GM21825 (cell line): Measurements from ENCODE around the gene LRPAP1.

Experiments
- ATAC-seq: cut with Tn5 transposase; IDR thresholded peaks from one replicate; pipeline ENCODE4 v1.9.1; 2021; ENCODE audit warnings: mild to moderate bottlenecking, moderate library complexity; ENCODE audit not compliant: unreplicated experiment

Gene LRPAP1

GRCh38 chr4:3533423-3533820, 1.2 kb upstream of the LRPAP1 start:
- no peak for ATAC-seq

DNA sequence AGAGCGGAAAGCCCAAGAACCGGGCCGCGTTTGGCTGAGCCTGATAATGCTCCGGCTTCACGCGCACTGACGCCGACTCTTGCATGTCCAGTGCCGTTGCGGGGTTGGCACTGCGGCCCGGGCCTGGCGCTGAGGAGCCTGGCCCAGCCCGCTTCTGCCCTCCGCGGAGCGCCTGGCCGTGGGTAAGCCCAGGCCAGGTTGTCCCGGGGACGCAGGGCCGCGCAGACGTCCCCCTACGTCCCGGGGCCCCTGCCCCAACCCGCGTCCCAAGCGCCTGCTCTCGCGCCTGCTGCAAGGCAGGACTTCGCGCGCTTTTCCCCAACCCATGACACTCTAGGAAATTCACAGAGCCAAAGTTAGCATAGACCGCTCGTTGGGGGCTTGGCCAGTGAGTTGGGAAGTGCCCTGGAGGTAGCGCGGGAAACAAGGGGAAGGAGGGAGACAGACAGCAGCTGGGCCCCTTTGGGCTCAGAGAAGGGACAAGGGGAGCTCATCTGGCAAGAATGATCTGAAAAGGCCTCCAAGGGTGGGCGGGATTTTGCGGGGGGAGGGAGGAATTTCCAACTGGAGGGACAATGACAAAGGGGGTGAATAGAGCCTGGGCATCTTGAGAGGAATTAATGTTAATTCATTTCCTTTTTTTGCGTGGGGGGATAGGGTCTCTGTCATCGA, 665 bp upstream of the LRPAP1 start:
- no peak for ATAC-seq

GRCh38 chr4:3531318-3531878, 824 bp downstream of the LRPAP1 start:
- ATAC-seq: no peak

DNA sequence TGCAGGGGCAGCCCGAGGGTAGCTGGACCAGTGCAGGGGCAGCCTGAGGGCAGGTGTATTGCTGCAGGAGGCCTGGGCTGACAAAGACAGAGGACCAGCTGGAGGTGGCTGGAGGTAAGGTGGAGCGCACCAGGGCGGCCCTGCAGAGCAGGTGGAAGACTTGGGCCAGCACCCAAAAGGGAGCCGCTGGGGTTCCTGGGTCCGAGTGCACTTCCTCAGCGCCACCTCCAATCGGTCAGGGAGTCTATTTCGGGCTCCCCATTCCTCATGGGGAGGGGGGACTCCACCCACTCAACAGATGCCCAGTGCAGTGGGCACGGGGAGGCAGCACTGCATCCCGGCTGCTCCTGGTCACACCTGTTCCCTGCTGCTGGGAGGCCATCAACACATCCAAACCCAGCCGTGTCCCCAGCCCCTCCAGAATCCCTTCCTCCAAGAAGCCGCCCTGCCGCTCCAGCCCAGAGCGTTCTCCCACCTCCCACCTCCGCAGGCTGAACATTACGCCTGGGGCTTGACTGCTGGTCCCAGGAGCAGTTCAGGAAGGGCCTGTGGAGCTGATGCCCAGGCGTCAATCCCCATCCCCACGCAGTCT, 1.5 kb downstream of the LRPAP1 start:
- no peak for ATAC-seq

GRCh38 chr4:3530051-3530450, 2.2 kb downstream of the LRPAP1 start:
- no peak for ATAC-seq

DNA sequence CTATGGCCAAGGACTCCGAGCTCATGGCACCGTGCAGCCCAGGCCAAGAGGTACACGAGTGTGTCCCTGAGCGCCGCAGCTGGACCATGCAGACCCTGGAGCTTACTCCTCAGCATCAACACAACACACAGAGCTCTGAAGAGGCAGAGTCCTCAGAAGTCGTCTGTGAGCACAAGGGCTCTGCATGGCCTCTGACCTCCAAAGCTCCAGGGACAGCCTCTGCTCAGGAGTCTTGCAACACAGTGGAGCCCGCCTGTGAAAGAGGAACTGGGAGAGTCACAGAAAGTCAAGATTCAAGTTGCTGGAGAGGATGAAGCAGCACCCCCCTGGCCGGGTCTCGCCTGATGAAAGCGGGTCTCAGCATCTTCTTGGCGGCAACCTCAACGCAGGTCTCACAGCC, 2.9 kb downstream of the LRPAP1 start:
- ATAC-seq: no peak

GRCh38 chr4:3527914-3528876, 4.0 kb downstream of the LRPAP1 start:
- ATAC-seq: no peak

DNA sequence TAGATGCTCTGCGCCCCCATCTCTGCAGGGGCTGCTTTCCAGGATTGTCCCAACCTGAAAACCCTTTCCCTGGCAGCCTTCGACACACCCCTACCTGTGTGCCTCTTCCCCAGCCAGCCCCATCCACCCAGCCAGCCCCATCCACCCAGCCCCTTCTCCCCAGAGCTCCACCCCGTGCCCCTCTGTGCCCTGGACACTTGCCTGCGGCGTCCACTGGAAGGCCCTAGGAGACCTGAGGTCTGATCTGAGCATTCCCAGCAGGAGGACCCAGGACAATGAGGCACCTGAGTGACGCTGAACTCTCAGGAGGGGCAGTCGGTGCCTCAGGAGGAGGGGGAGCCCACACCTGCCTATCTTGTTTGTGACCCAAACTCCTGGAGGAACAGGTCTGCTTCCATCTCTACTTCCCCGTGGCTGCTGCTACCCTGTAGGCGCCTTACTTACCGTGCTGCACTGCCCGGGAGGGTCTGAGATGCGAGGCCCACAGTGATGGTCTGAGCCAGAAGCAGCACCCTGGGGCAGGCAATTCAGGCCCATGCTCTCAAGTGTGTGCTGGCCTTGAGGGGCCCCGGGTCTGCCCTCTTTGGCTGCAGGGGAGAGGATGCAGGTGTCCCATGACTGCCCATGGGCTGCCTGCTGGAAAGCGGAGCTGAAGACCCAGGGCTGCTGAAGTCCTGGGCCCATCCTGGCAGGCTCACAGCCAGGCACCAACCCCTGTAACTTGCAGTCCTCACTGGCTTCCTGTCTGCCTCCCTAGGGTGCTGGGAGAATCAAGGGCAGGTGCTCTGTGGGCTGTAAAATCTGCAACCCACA, 4.9 kb downstream of the LRPAP1 start:
- no peak for ATAC-seq

DNA sequence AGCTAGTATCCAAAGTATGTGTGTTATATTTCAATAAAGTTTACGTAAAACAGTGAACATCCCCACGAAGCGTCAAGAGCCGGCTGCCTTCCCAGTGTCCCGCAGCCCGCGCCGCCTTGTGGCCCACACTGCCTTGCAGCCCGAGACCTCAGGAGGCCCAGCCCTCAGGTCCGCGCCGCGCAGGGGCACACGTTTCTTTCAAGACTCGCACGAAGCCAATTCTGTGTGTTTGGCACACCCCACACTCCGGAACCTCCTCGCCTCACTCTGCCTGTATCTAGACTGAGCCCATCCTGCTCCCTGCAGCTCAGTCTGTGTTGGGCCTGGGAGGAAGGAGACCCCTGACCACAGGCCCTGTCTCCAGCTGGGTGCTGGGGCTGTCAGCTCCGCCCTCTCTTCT, 5.8 kb downstream of the LRPAP1 start:
- no peak for ATAC-seq

DNA sequence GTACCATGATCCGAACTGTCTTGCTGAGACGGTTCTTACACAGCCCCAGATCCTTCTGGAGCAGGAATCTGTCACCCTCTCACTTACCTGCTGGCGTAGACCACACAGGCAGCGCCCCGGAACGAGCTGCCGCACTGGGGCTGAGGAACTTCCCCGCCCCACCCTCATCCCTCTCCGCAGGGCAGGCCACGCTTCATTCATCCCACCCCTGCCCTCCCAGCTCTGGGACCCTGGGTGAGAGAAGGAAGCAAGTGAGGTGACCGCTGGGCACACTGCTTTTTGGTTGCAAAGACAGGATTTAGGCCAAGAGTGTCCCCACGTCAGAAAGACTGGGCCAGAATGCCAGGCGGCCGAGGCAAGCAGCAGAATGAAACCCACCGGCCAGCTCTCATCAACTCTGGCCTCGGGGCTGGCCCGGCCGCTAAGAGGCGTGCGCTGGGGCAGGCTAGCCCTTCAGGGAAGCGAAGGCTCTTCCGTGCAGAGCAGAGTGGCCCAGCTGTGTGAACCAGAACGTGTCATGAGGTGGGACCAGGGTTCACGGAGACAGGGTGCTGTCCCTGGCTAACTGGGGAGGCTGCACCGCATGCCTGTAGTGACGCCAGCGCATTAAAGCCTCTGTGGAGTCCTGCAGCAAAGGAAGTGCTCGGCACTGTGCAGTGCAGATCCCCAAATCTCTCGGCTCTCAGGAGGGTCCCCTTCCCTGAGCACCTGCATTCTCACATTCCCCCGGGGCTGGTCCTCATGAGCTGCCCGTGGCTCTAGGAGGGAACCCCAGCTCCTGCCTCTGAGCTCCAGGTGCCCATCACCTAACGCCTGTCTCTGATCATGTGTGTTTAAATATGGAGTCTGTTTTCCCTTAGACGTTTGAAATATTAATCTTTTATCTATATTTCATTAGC, 6.4 kb downstream of the LRPAP1 start:
- no peak for ATAC-seq

DNA sequence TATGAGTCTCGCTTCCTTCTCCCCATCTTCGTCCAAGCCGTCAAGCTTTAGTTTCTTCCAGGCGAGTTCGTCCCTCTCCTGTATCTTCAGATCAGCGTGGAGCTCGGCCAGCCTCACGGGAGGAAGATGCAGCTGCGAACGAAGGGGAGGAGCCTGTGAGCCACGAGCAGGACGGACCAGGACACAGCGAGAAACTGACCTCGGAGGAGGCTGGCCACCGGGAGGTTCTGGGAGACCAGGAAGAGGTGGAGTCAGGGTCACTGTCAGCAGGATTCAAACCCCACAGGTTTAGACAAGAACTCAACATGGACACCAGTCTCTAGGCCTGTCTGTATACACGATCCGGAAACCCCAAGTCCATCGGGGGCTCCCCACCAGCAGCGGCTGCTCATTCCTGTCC, 7.3 kb downstream of the LRPAP1 start:
- no peak for ATAC-seq

GRCh38 chr4:3524349-3524748, 7.9 kb downstream of the LRPAP1 start:
- ATAC-seq: no peak

- ATAC-seq: no peak
Observed at GRCh38 chr4:3523628-3524221, 8.5 kb downstream of the LRPAP1 start.

DNA sequence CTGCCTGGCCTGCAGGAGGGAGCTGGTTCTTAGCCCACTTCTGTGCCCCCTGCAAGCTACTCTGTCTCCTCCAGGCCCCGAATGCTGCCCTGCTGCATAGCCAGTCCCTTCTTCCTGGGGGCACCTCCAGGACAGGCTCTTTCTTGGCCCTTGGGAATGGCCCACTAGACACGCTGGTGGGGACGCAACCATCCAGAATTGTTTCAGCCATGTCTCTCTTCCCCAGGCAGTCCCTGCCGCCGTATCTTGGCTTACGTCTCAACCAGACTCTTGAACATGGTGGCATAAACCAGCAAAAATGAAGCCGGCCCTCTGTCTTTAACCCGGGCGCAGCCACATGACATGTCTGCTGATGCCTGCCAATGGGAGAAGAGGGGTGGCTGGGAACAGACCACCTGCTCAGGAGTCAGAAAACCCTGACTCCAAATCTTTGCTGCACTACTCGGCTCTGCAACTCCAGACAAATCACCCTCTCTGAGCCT, 9.0 kb downstream of the LRPAP1 start:
- ATAC-seq: no peak

DNA sequence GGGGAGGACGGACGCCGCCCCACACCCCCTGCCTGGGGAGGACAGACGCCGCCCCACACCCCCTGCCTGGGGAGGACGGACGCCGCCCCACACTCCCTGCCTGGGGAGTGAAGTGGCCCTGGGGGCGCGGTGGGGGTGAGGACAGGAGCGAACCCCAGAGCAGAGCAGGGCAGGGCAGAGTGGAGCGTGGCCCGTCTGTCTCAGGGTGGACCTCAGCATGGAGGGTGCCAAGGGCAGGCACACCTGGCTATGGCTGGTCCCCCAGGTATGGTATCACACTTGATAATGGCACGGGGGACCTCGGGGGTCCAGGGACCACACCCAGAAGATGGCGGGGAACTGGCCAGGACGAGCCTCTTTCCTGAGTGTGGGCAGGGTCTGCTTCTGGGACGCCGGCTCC, 9.6 kb downstream of the LRPAP1 start:
- no peak for ATAC-seq

DNA sequence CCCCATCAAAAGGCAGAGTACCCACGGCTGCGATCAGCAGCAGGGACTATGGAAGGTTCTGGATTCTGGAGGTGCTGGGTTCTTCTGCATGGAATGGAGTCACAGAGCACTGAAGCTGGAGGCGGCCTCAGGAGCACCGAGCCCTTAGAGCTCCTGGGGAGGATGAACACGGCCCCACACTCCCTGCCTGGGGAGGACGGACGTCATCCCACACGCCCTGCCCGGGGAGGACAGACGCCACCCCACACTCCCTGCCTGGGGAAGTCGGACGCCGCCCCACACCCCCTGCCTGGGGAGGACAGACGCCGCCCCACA, 9.9 kb downstream of the LRPAP1 start:
- no peak for ATAC-seq

DNA sequence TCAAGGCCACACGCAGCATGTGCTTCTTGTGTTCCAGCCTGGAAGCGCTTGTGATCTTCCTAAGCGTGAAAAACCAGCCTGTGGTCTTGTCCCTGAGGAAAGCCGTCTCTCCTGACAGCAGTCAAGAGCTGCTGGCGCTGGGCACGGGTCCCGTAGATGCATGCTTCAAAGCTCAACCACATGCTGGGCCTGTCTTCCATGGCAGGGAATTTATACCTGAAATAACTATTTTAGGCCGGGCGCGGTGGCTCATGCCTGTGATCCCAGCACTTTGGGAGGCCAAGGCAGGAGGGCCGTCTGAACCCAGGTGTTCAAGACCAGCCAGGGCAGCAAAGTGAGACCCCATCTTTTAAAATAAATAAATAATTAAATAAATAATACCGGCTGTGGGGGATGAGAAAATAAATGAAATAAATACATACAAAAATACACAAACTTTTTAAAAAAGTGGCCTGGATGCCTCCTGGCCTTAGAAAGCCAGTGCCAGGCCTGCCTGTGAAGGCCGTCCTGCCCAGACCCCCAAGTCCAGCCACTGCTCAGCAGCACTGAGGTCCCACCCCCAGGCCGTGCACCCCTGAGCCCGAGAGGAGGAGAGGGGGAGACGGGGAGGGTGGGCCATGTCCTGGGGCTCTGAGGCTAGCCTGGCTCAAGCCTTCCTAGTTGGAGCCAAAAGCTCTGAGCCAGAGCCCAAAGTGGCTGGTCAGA, 10.4 kb downstream of the LRPAP1 start:
- no peak for ATAC-seq

- no peak for ATAC-seq
Observed at GRCh38 chr4:3520796-3521600, 11.2 kb downstream of the LRPAP1 start.
